Activated T-helper 1 cell treated with anti-CD3 and anti-CD28 coated beads, Interleukin-12 subunit alpha, Interleukin-12 subunit beta, Interleukin-2, Interleukin-4 antibody, amounts not matched to agents 30 ng/mL and 10 ng/mL and 1 ng/mL, durations not matched to agents 14 hours and 24 hours and 36 hours (primary cell): ENCODE data around the gene ING4. TPM values are rescaled to one million over a fixed set of nuclear protein-coding genes. Genes with fewer than 3 reads are reported as not detected.

ENCODE experiments used
- DNase-seq: peaks from one replicate; pipeline ENCODE4 v3.0.0; 2021; ENCODE audit warnings: low spot score
- H3K27ac Mint-ChIP-seq: one replicate; pipeline ENCODE4 v1.8.0; 2021; ENCODE audit warnings: mild to moderate bottlenecking, mixed read lengths
- H3K27me3 Mint-ChIP-seq: one replicate; pipeline ENCODE4 v1.8.0; 2022; ENCODE audit warnings: mild to moderate bottlenecking, moderate library complexity, mixed read lengths; ENCODE audit not compliant: insufficient read depth
- H3K36me3 Mint-ChIP-seq: one replicate; pipeline ENCODE4 v1.8.0; 2021; ENCODE audit warnings: low read depth, mixed read lengths
- H3K4me1 Mint-ChIP-seq: one replicate; pipeline ENCODE4 v1.8.0; 2021; ENCODE audit warnings: low read depth, mixed read lengths
- H3K4me3 Mint-ChIP-seq: one replicate; pipeline ENCODE4 v1.8.0; 2021; ENCODE audit warnings: mild to moderate bottlenecking, moderate library complexity, mixed read lengths
- H3K9me3 Mint-ChIP-seq: one replicate; pipeline ENCODE4 v1.8.0; 2021; ENCODE audit warnings: mixed read lengths
- intact Hi-C: fragments of 100-400 bp; cut with micrococcal nuclease; formaldehyde crosslinking; loops from one replicate; pipeline ENCODE4 v1.15.1; 2024
- total RNA-seq: library from RNA; stranded (reverse); gene quantifications from 2 replicates; pipeline ENCODE4 v1.2.3, GENCODE V29; 2022

Gene ING4
- total RNA-seq, 1 donor from 2014 or later, result 14.6 TPM

- Mint-ChIP-seq H3K4me3 (no peak overlapping the region), H3K4me1 (peaks cover 16% of the 10 kb centered on the region), H3K36me3 (no peaks in the 10 kb centered on the region), H3K27me3 (peaks cover 26% of the 10 kb centered on the region), H3K9me3 (no peaks in the 10 kb centered on the region), H3K27ac (no peak overlapping the region)
- no peak for DNase-seq
- intact Hi-C loops, result no loop called here
Measured at GRCh38 chr12:6695313-6696045, 32.6 kb upstream of the ING4 start.

GRCh38 chr12:6694701-6695100 is 31.8 kb upstream of the ING4 start:
- intact Hi-C loops, result no loop called here
- H3K9me3 Mint-ChIP-seq, result no peaks in the 10 kb centered on the region
- H3K27me3 Mint-ChIP-seq, result peaks cover 24% of the 10 kb centered on the region
- no peaks in the 10 kb centered on the region for H3K36me3 Mint-ChIP-seq
- no peak for DNase-seq
- no peak overlapping the region for H3K27ac Mint-ChIP-seq
- peaks cover 23% of the 10 kb centered on the region for H3K4me1 Mint-ChIP-seq
- H3K4me3 Mint-ChIP-seq, result no peak overlapping the region

DNA sequence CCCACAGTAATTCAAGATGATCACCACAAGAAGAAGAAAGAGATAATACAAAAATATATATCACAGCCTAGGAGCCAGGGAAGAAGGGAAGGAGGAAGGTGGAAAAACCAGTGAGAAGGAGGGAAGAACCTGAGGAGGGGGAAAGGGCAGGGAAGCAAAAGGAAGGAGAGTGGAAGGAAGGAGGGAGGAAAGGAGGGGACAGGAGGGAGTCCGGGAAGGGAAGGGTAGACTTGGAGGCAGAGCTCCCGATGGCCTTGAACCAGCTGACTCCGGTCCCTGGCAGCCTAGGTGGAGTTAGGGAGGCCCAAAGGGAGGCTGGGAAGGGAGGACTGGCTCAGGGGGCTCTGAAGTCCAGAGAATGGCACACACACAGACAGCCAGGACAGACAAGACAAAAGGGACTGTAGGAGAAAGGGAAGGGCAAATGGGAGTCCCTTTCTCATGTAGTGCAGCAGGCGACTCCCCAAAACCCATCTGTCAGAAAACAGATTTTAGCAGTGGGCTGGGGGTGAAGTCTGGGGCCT is 31.0 kb upstream of the ING4 start:
- H3K9me3 Mint-ChIP-seq, result no peaks in the 10 kb centered on the region

GRCh38 chr12:6692888-6693287 is 30.0 kb upstream of the ING4 start:
- Mint-ChIP-seq H3K27me3 (peaks cover 7% of the 10 kb centered on the region), H3K27ac (no peak overlapping the region), H3K9me3 (no peaks in the 10 kb centered on the region), H3K36me3 (peaks cover 4% of the 10 kb centered on the region), H3K4me1 (peaks cover 26% of the 10 kb centered on the region), H3K4me3 (no peak overlapping the region)
- intact Hi-C loops, result no loop called here
- no peak for DNase-seq

More for the DNA sequence above, 31.0 kb upstream of the ING4 start:
- Mint-ChIP-seq H3K36me3 (no peaks in the 10 kb centered on the region), H3K4me1 (peaks cover 17% of the 10 kb centered on the region), H3K27me3 (peaks cover 16% of the 10 kb centered on the region), H3K4me3 (no peak overlapping the region), H3K27ac (no peak overlapping the region)
- intact Hi-C loops, result no loop called here
- DNase-seq, result no peak

- DNase-seq, result no peak
- no peaks in the 10 kb centered on the region for H3K9me3 Mint-ChIP-seq
Measured at GRCh38 chr12:6691473-6691872, 28.6 kb upstream of the ING4 start.

DNA sequence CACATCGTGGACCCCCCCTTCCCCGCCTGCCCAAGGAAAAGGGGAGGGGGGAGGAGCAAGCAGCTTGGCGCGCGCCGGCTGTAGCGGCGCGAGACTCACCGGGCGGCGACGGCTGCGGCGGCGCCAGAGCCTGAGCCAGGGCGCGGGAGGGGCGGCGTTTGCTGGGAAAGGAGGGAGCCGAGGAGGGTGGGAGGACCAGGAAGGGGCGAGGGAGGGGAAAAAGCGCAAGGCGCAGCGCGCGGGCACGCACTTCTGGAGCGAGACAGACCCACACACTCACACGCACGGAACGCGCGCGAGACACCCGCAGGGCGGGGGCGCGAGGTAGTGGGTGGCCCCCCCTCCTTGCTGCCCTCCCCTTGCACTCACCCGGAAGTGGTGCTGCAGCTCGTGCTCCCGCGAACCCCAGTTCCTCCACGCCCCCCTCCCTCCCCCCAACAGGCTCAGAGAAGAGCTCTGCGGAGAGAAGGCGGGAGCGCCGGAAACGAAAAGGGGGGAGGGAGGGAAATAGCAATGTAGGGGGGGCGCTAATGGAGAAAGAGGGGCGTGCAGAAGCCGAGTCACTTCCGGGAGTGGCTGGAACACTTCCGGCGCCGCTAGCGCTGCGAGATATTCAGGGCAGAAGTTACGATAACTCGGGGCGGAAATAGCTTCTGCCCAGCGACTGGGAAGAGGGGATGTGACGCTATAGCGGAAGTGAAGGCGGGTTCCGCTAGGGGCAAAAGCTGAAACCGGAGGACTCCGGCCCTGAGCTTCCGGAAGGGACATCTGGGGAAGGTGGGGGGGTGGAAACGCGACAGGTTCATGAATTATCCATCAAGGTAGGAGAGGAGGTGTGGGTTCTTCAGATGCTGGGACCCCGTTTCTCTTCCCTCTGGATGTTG is 26.3 kb upstream of the ING4 start, which contains the start of gene ZNF384:
Gene ZNF384, minus strand, starts transcription at position 377 of the 884 bp plus-strand sequence. CDS start 9,855 bp downstream, outside the sequence.
- intact Hi-C loops, result loop anchor here (1.0 to 10.0 kb wide), 18 partner anchors 26 to 500 kb away; partner anchors contain the start of genes CD4, COPS7A, EMG1 and ING4
- Mint-ChIP-seq H3K4me1 (peaks cover 58% of the 10 kb centered on the region), H3K36me3 (peaks cover 32% of the 10 kb centered on the region)

More at GRCh38 chr12:6691473-6691872, 28.6 kb upstream of the ING4 start:
- H3K27me3 Mint-ChIP-seq, result peaks cover 2% of the 10 kb centered on the region
- intact Hi-C loops, result no loop called here
- H3K4me3 Mint-ChIP-seq, result peak overlapping the region; percentile 52
- peaks cover 15% of the 10 kb centered on the region for H3K36me3 Mint-ChIP-seq
- H3K27ac Mint-ChIP-seq, result no peak overlapping the region
- H3K4me1 Mint-ChIP-seq, result peaks cover 40% of the 10 kb centered on the region

DNA sequence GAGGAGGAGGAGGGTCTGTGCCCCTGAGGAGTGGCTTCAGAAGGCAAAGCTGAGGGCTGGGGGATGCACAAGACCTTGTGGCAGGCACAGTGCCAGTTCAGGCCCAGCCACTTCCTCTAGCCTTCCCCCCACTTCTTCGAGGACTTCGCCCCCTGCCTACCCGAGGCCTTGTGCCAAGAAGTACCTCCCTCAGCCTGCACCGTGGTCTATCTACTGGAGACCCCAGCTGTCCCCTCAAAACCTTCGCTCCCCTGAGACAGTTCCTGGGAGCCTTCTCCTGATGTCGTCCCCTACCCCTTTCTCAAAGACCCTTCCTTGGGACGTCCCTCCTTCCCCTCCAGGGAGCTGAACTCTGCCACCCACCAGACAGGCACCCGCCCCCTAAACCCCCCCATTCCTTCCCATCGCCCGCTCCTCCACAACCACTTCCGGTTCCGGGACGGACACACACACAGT is 25.7 kb upstream of the ING4 start:
- Mint-ChIP-seq H3K4me3 (peak overlapping the region; percentile 97), H3K9me3 (no peaks in the 10 kb centered on the region), H3K4me1 (peaks cover 58% of the 10 kb centered on the region), H3K27me3 (no peaks in the 10 kb centered on the region), H3K27ac (peak overlapping the region; percentile 87), H3K36me3 (peaks cover 33% of the 10 kb centered on the region)
- intact Hi-C loops, result loop anchor here (2.0 to 10.0 kb wide), 6 partner anchors 84 to 500 kb away; partner anchors contain the start of genes CD4, LAG3, LRRC23 and PEX5
- DNase-seq, result no peak

More for the DNA sequence above, 26.3 kb upstream of the ING4 start, which contains the start of gene ZNF384:
- H3K9me3 Mint-ChIP-seq, result no peaks in the 10 kb centered on the region
- H3K4me3 Mint-ChIP-seq, result peak within 1 kb of the TSS; percentile 97
- peak; percentile 94 for DNase-seq
- peak within 1 kb of the TSS; percentile 87 for H3K27ac Mint-ChIP-seq
- H3K27me3 Mint-ChIP-seq, result no peaks in the 10 kb centered on the region

DNA sequence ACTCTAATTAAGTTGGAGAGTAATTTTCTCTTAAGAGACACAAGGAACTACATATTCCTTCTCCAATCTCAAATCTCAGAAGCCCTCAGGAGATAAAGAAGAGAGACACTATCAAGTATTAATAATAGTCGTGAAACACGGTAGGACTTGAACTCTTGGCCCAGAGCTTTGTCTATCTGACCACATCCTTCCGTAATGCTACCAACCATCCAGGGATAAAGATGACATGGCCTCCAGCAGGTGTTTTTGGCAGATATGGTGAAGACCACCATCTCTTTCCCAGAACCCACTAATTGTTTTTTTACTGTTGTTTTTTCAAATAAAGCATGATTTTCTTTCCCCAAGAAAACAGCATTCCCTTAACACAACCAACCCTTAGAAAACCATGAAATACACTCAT is 22.9 kb upstream of the ING4 start:
- no peaks in the 10 kb centered on the region for H3K9me3 Mint-ChIP-seq
- H3K4me1 Mint-ChIP-seq, result peaks cover 55% of the 10 kb centered on the region
- H3K27me3 Mint-ChIP-seq, result no peaks in the 10 kb centered on the region
- intact Hi-C loops, result loop anchor here (5.0 to 10.0 kb wide), 3 partner anchors 86 to 261 kb away; partner anchors contain the start of genes CD4 and LAG3
- DNase-seq, result no peak
- H3K36me3 Mint-ChIP-seq, result peaks cover 37% of the 10 kb centered on the region
- H3K4me3 Mint-ChIP-seq, result no peak overlapping the region
- H3K27ac Mint-ChIP-seq, result no peak overlapping the region

- Mint-ChIP-seq H3K4me3 (no peak overlapping the region), H3K36me3 (peaks cover 38% of the 10 kb centered on the region), H3K9me3 (no peaks in the 10 kb centered on the region), H3K4me1 (peaks cover 48% of the 10 kb centered on the region), H3K27ac (no peak overlapping the region), H3K27me3 (no peaks in the 10 kb centered on the region)
- intact Hi-C loops, result loop anchor here (1.0 to 10.0 kb wide), 5 partner anchors 63 to 260 kb away; partner anchors contain the start of genes CD4 and LAG3
- DNase-seq, result peak; percentile 24
Measured at GRCh38 chr12:6684609-6685008, 21.7 kb upstream of the ING4 start.

- H3K36me3 Mint-ChIP-seq, result peaks cover 68% of the 10 kb centered on the region
- H3K27ac Mint-ChIP-seq, result no peak overlapping the region
- no peaks in the 10 kb centered on the region for H3K27me3 Mint-ChIP-seq
- no peak for DNase-seq
- no peaks in the 10 kb centered on the region for H3K9me3 Mint-ChIP-seq
- H3K4me3 Mint-ChIP-seq, result no peak overlapping the region
- intact Hi-C loops, result no loop called here
- peaks cover 6% of the 10 kb centered on the region for H3K4me1 Mint-ChIP-seq
Measured at GRCh38 chr12:6676962-6677361, 14.0 kb upstream of the ING4 start.

GRCh38 chr12:6672143-6672542 is 9.2 kb upstream of the ING4 start:
- Mint-ChIP-seq H3K4me3 (no peak overlapping the region), H3K9me3 (no peaks in the 10 kb centered on the region), H3K4me1 (no peaks in the 10 kb centered on the region), H3K27ac (no peak overlapping the region), H3K36me3 (peaks cover 79% of the 10 kb centered on the region), H3K27me3 (no peaks in the 10 kb centered on the region)
- no peak for DNase-seq
- intact Hi-C loops, result no loop called here

DNA sequence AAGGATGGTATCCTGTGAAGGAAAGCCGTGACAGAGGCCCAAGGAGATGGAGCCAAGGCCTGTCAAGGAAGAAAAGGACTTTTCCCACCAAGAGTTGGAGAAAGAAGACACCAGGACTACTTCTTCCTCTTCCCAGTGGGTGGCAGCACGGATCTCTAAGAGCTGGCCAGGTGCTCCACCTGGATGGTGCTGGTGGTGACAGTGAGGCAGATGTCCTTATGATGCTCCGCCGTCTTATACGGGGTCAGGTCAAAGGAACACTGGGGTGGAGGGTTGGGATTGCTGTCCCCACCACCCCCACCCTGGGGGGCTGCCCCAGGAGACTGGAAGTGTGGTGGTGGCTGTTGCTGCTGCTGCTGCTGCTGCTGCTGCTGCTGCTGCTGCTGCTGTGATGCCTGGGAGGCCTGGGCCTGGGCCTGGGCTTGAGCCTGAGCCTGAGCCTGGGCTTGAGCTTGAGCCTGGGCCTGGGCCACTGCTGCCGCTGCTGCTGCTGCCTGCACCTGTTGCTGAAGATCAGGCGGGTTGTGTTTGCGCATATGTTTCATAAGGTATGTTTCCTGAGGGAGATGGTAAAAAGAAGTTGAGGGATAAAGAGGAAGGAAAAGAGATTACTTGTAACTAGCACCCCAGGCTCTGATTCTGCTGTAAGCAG is 4.8 kb upstream of the ING4 start:
- DNase-seq, result no peak
- Mint-ChIP-seq H3K4me3 (no peak overlapping the region), H3K4me1 (peaks cover 20% of the 10 kb centered on the region), H3K9me3 (no peaks in the 10 kb centered on the region), H3K27ac (no peak overlapping the region), H3K36me3 (peaks cover 65% of the 10 kb centered on the region), H3K27me3 (no peaks in the 10 kb centered on the region)
- intact Hi-C loops, result no loop called here
